GM19099 (cell line): Measurements from ENCODE around the gene OTUD7B.

ENCODE experiments used
- POLR2A ChIP-seq: IDR thresholded peaks from 3 replicates; pipeline ENCODE4 v1.6.1; 2011; ENCODE audit warnings: low read depth; ENCODE audit not compliant: insufficient read length; ENCODE audit errors: extremely low read depth

The OTUD7B gene

GRCh38 chr1:150010393-150011115 is at the start of gene OTUD7B:
Gene OTUD7B, minus strand, starts transcription at chr1:150010726. Its CDS starts 33,216 bp downstream, at chr1:149977510.
- TF ChIP-seq POLR2A, result peak; percentile 68

GRCh38 chr1:150060260-150060659 is 49.7 kb upstream of the OTUD7B start:
- TF ChIP-seq POLR2A, result no peak

- TF ChIP-seq POLR2A, result no peak
Observed at GRCh38 chr1:150056407-150056806, 45.9 kb upstream of the OTUD7B start.

DNA sequence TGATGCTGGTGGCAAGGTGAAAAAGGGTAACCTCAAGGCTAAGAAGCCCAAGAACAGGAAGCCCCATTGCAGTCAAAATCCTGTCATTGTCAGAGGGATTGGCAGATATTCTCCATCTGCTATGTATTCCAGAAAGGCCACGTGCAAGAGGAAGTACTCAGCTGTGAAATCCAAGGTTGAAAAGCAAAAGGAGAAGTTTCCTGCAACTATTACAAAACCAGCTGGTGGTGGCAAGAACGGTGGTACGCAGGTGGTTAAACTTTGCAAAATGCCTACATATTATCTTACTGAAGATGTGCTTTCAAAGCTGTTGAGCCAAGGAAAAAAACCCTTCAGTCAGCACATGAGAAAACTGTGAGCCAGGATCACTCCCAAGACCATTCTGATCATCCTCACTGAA is 43.4 kb upstream of the OTUD7B start:
- TF ChIP-seq POLR2A, result no peak

- TF ChIP-seq POLR2A, result no peak
Observed at GRCh38 chr1:150051089-150051373, 40.5 kb upstream of the OTUD7B start.

- no peak for TF ChIP-seq POLR2A
Observed at GRCh38 chr1:150049926-150050325, 39.4 kb upstream of the OTUD7B start.

- TF ChIP-seq POLR2A, result no peak
Observed at GRCh38 chr1:150034336-150034735, 23.8 kb upstream of the OTUD7B start.

- no peak for TF ChIP-seq POLR2A
Observed at GRCh38 chr1:150028322-150028721, 17.8 kb upstream of the OTUD7B start.

DNA sequence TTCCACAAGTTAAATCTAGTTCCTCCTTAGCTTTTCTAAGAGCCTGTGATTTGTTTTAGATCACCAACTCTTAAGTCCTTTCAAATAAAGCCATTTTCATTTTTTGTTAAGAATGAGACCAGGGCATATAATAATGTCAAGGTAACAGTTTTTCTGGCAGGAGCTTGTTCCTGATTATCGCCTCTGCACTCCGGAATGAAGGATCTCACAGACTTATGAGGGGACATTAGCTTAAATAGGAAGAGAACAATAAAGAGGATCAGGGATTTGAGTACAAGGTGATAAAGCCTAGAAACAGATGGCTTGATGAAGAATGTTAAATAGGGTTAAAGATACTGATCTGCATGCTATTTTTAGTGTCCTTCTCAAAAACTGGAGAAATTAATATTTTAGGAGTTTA is 13.6 kb upstream of the OTUD7B start:
- TF ChIP-seq POLR2A, result no peak

DNA sequence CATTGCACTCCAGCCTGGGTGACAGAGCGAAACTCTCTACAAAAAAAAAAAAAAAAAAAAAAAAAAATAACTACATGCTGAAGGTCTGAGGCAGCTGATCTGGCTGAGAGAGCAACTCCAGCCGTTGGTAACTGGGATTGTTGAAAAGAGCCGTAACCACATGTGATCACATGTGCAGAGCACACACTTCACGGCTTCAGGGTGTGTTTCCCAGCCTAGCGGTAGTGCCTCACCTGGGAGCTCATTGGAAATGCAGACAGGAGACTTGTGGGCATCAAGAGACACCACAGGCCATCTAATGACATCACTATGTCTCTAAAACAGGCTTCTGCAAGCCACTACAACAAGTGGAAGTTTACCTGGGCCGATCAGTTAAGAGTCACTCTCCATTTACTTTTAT is 11.8 kb upstream of the OTUD7B start:
- TF ChIP-seq POLR2A, result no peak

GRCh38 chr1:150021191-150021694 is 10.7 kb upstream of the OTUD7B start:
- no peak for TF ChIP-seq POLR2A

GRCh38 chr1:150020711-150021110 is 10.2 kb upstream of the OTUD7B start:
- TF ChIP-seq POLR2A, result no peak

DNA sequence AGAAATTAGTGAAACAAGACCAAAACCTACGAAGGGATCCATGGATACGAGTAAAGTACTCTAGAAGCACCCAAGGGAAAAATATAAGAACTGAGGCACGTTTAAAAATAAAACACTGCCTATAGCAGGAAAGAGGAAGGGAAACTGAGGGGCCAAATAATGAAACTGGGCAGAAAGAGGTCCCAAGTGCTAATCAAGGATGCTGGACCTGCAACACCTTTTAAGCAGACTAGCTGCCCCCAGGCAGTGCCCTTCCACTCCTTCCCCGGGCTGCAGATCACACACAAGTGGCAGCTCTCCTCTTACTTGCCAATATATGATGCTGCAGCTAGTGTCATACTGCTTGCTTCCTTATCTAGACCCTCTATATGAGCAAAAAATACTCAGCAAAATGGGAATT is 7.6 kb upstream of the OTUD7B start:
- no peak for TF ChIP-seq POLR2A

GRCh38 chr1:150017206-150017750 is 6.8 kb upstream of the OTUD7B start:
- TF ChIP-seq POLR2A, result no peak

- no peak for TF ChIP-seq POLR2A
Observed at GRCh38 chr1:150015651-150016131, 5.2 kb upstream of the OTUD7B start.

GRCh38 chr1:150012611-150013010 is 2.1 kb upstream of the OTUD7B start:
- TF ChIP-seq POLR2A, result no peak
